ENCODE measurements around the gene NTPCR. TPM values are rescaled to one million over a fixed set of nuclear protein-coding genes. Genes with fewer than 3 reads are reported as not detected.

Gene NTPCR
- total and polyA plus RNA-seq, 7 donors = 34.8 to 75.1 (median 65.0) TPM

GRCh38 chr1:233016798-233017197 lies 66.4 kb downstream of the NTPCR start:
- DNase-seq (no peak), ATAC-seq (no peak)
- no peaks in the 10 kb centered on the region for H3K27me3 ChIP-seq (ENCODE audit: insufficient read depth in 3 of 3, low read length in 2 of 3)
- intact Hi-C loops (cut with DNase I) = no loop called here
- no peaks in the 10 kb centered on the region for H3K9me3 ChIP-seq
- no peak overlapping the region for H3K4me3 ChIP-seq
- H3K27ac ChIP-seq = no peak overlapping the region
- 58 to 63% (median 63%) methylated on average over 6 of the region's 6 CpGs for WGBS, 3 donors
- TF ChIP-seq CTCF (IDR thresholded peaks at IDR 0.05) = no peak
- H3K36me3 ChIP-seq (ENCODE audit: insufficient read depth in 1 of 2, low read depth in 1 of 2) = no peaks in the 10 kb centered on the region
- H3K4me1 ChIP-seq = peaks cover 5% of the 10 kb centered on the region

GRCh38 chr1:233019083-233019482 lies 68.7 kb downstream of the NTPCR start:
- H3K27me3 ChIP-seq (ENCODE audit: insufficient read depth in 3 of 3, low read length in 2 of 3) = no peaks in the 10 kb centered on the region
- peaks cover 5% of the 10 kb centered on the region for H3K4me1 ChIP-seq
- no peaks in the 10 kb centered on the region for H3K9me3 ChIP-seq
- H3K27ac ChIP-seq = no peak overlapping the region
- no peak overlapping the region for H3K4me3 ChIP-seq
- no peaks in the 10 kb centered on the region for H3K36me3 ChIP-seq (ENCODE audit: insufficient read depth in 1 of 2, low read depth in 1 of 2)
- intact Hi-C loops (cut with DNase I) = no loop called here
- DNase-seq = no peak
- ATAC-seq = no peak
- 94 to 96% (median 95%) methylated on average over 3 of the region's 3 CpGs for WGBS, 3 donors
- no peak for TF ChIP-seq CTCF (IDR thresholded peaks at IDR 0.05)

DNA sequence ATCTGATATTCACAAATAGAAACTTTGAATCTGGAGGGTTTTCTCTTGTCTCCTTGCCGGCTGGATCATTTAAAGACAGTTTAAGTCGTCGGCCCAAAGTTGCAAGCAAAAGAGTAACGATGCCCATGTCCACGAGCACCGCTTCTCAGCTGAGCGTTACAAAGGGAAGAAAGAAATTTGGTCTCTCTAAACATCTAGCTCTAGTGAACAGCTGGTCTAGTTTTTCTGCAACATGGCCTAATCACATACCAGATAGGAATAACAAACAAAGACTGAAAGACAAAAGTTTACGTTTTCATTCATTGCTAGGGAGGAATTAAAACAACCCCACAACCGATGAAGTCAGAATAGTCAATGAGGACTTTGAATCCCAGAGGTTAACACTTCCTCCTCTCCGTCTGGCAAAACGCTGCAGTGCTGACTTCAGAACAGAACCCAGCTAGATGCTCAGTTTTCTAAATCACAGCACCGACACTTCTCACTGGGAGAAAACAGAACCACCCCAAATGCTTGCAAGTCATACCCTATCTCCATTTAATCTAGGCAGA lies 69.4 kb downstream of the NTPCR start:
- no peaks in the 10 kb centered on the region for H3K27me3 ChIP-seq (ENCODE audit: insufficient read depth in 3 of 3, low read length in 2 of 3)
- TF ChIP-seq CTCF (IDR thresholded peaks at IDR 0.05) = no peak
- no peak for DNase-seq
- H3K27ac ChIP-seq = no peak overlapping the region
- no peak overlapping the region for H3K4me3 ChIP-seq
- ATAC-seq = no peak
- H3K4me1 ChIP-seq = peaks cover 5% of the 10 kb centered on the region
- no peaks in the 10 kb centered on the region for H3K36me3 ChIP-seq (ENCODE audit: insufficient read depth in 1 of 2, low read depth in 1 of 2)
- intact Hi-C loops (cut with DNase I) = loop anchor here (5.0 kb wide), 2 partner anchors 383 to 1153 kb away; no protein-coding TSS in a partner anchor
- WGBS, 3 donors = 63 to 73% (median 68%) methylated on average over 12 of the region's 12 CpGs
- H3K9me3 ChIP-seq = no peaks in the 10 kb centered on the region

GRCh38 chr1:233020426-233020825 lies 70.0 kb downstream of the NTPCR start:
- intact Hi-C loops (cut with DNase I) = loop anchor here (5.0 kb wide), 2 partner anchors 383 to 1153 kb away; no protein-coding TSS in a partner anchor
- Histone ChIP-seq H3K27me3 (ENCODE audit: insufficient read depth in 3 of 3, low read length in 2 of 3) (no peaks in the 10 kb centered on the region), H3K4me1 (peaks cover 5% of the 10 kb centered on the region), H3K27ac (no peak overlapping the region), H3K4me3 (no peak overlapping the region), H3K9me3 (no peaks in the 10 kb centered on the region), H3K36me3 (ENCODE audit: insufficient read depth in 1 of 2, low read depth in 1 of 2) (no peaks in the 10 kb centered on the region)
- no peak for TF ChIP-seq CTCF (IDR thresholded peaks at IDR 0.05)
- ATAC-seq (no peak), DNase-seq (peak in 1 of 2 donors; percentile 19)
- 43 to 52% (median 47%) methylated on average over 8 of the region's 8 CpGs for WGBS, 3 donors

- DNase-seq = no peak
- intact Hi-C loops (cut with DNase I) = loop anchor here (5.0 kb wide), 2 partner anchors 385 to 1155 kb away; no protein-coding TSS in a partner anchor
- no peak for ATAC-seq
- TF ChIP-seq CTCF (IDR thresholded peaks at IDR 0.05) = no peak
- 91 to 98% (median 95%) methylated on average over 2 of the region's 2 CpGs for WGBS, 3 donors
- Histone ChIP-seq H3K36me3 (ENCODE audit: insufficient read depth in 1 of 2, low read depth in 1 of 2) (no peaks in the 10 kb centered on the region), H3K9me3 (no peaks in the 10 kb centered on the region), H3K27ac (no peak overlapping the region), H3K27me3 (ENCODE audit: insufficient read depth in 3 of 3, low read length in 2 of 3) (no peaks in the 10 kb centered on the region), H3K4me3 (no peak overlapping the region), H3K4me1 (peaks cover 5% of the 10 kb centered on the region)
These were observed 71.8 kb downstream of the NTPCR start for GRCh38 chr1:233022246-233022645.
